WTC11 (cell line): ENCODE data around the gene TNFRSF19. TPM values are rescaled to one million over a fixed set of nuclear protein-coding genes. Genes with fewer than 3 reads are reported as not detected.

Source experiments
- ATAC-seq: fragments of 200-7000 bp; cut with Tn5 transposase; 2 replicates; pipeline ENCODE4 v1.10.0; 2021; ENCODE audit warnings: mild to moderate bottlenecking, moderate library complexity
- CTCF ChIA-PET: fragments of 300-600 bp; sonication (Branson Sonifier 250); formaldehyde crosslinking; loops from one replicate; lab custom pipeline; 2021; ENCODE audit warnings: antibody characterized with exemption; lab: Charles Lee
- POLR2A ChIA-PET: fragments of 350-600 bp; sonication (Branson Sonifier 250); formaldehyde crosslinking; loops from one replicate; lab custom pipeline; 2021; ENCODE audit warnings: antibody characterized with exemption; lab: Charles Lee
- DNase-seq: peaks from one replicate; pipeline ENCODE4 v3.0.0; 2021; ENCODE audit warnings: low spot score
- H3K27ac Mint-ChIP-seq: 2 replicates; pipeline ENCODE4 v1.8.0; 2021; ENCODE audit warnings: mixed read lengths
- H3K27me3 Mint-ChIP-seq: 2 replicates; pipeline ENCODE4 v1.8.0; 2021; ENCODE audit warnings: low read depth, mild to moderate bottlenecking, moderate library complexity, mixed read lengths
- H3K36me3 Mint-ChIP-seq: 2 replicates; pipeline ENCODE4 v1.8.0; 2021; ENCODE audit warnings: mixed read lengths
- H3K4me1 Mint-ChIP-seq: 2 replicates; pipeline ENCODE4 v1.8.0; 2022; ENCODE audit warnings: mixed read lengths
- H3K4me3 Mint-ChIP-seq: 2 replicates; pipeline ENCODE4 v1.8.0; 2021; ENCODE audit warnings: mild to moderate bottlenecking, moderate library complexity, mixed read lengths
- H3K9me3 Mint-ChIP-seq: 2 replicates; pipeline ENCODE4 v1.8.0; 2021; ENCODE audit warnings: mixed read lengths
- ATF3 ChIP-seq: sonication (generic); formaldehyde crosslinking; conservative IDR thresholded peaks from 2 replicates; pipeline ENCODE4 v1.8.1; 2022; ENCODE audit warnings: mild to moderate bottlenecking, missing genetic modification reagents
- CTCF ChIP-seq: fragments of 200-600 bp; IDR thresholded peaks from 2 replicates; pipeline ENCODE4 v1.8.0; 2022; ENCODE audit warnings: antibody characterized with exemption
- EMX1 ChIP-seq: fragments of 250-450 bp; sonication (Bioruptor Pico); IDR thresholded peaks from 2 replicates; pipeline ENCODE4 v1.8.0; 2021; ENCODE audit warnings: mild to moderate bottlenecking
- FOXK1 ChIP-seq: sonication (generic); formaldehyde crosslinking; IDR thresholded peaks from 2 replicates; pipeline ENCODE4 v1.8.0; 2022; ENCODE audit warnings: mild to moderate bottlenecking, moderate library complexity, missing genetic modification reagents
- FOXP4 ChIP-seq: sonication (generic); formaldehyde crosslinking; IDR thresholded peaks from 2 replicates; pipeline ENCODE4 v1.8.0; 2022; ENCODE audit warnings: mild to moderate bottlenecking, missing genetic modification reagents
- HMGA2 ChIP-seq: fragments of 250-450 bp; sonication (Bioruptor Pico); IDR thresholded peaks from 2 replicates; pipeline ENCODE4 v1.4.0; 2021; ENCODE audit warnings: mild to moderate bottlenecking, moderate library complexity
- KAT7 ChIP-seq: sonication (generic); formaldehyde crosslinking; IDR thresholded peaks from 2 replicates; pipeline ENCODE4 v1.8.1; 2023; ENCODE audit warnings: missing genetic modification reagents, mild to moderate bottlenecking, borderline replicate concordance
- MLX ChIP-seq: sonication (generic); formaldehyde crosslinking; IDR thresholded peaks from 2 replicates; pipeline ENCODE4 v1.8.1; 2023; ENCODE audit warnings: mild to moderate bottlenecking, missing genetic modification reagents, moderate library complexity
- MYBL2 ChIP-seq: sonication (generic); formaldehyde crosslinking; IDR thresholded peaks from 2 replicates; pipeline ENCODE4 v1.8.1; 2023; ENCODE audit warnings: mild to moderate bottlenecking, moderate library complexity, missing genetic modification reagents
- NFE2L1 ChIP-seq: sonication (generic); formaldehyde crosslinking; IDR thresholded peaks from 2 replicates; pipeline ENCODE4 v1.8.1; 2023; ENCODE audit warnings: missing genetic modification reagents
- NR1H2 ChIP-seq: sonication (generic); formaldehyde crosslinking; IDR thresholded peaks from 2 replicates; pipeline ENCODE4 v1.9.0; 2021; ENCODE audit warnings: mild to moderate bottlenecking, moderate library complexity, missing genetic modification reagents
- NR2C2 ChIP-seq: sonication (generic); formaldehyde crosslinking; IDR thresholded peaks from 2 replicates; pipeline ENCODE4 v1.8.0; 2022; ENCODE audit warnings: mild to moderate bottlenecking, missing genetic modification reagents
- PRDM15 ChIP-seq: sonication (generic); formaldehyde crosslinking; IDR thresholded peaks from 2 replicates; pipeline ENCODE4 v1.8.0; 2022; ENCODE audit warnings: missing genetic modification reagents
- PREB ChIP-seq: sonication (generic); formaldehyde crosslinking; IDR thresholded peaks from 2 replicates; pipeline ENCODE4 v1.8.1; 2022; ENCODE audit warnings: mild to moderate bottlenecking, missing genetic modification reagents, moderate library complexity, borderline replicate concordance
- PRRX2 ChIP-seq: fragments of 250-450 bp; sonication (Bioruptor Pico); IDR thresholded peaks from 2 replicates; pipeline ENCODE4 v1.8.0; 2021; ENCODE audit warnings: mild to moderate bottlenecking
- RORB ChIP-seq: fragments of 250-450 bp; sonication (Bioruptor Pico); IDR thresholded peaks from 2 replicates; pipeline ENCODE4 v1.9.0; 2021; ENCODE audit warnings: mild to moderate bottlenecking
- SMAD3 ChIP-seq: sonication (generic); formaldehyde crosslinking; IDR thresholded peaks from 2 replicates; pipeline ENCODE4 v1.8.0; 2022; ENCODE audit warnings: missing genetic modification reagents, mild to moderate bottlenecking, borderline replicate concordance
- SMAD4 ChIP-seq: sonication (generic); formaldehyde crosslinking; IDR thresholded peaks from 2 replicates; pipeline ENCODE4 v1.8.0; 2022; ENCODE audit warnings: mild to moderate bottlenecking, missing genetic modification reagents
- SP1 ChIP-seq: sonication (generic); formaldehyde crosslinking; conservative IDR thresholded peaks from 2 replicates; pipeline ENCODE4 v1.8.1; 2022; ENCODE audit warnings: missing genetic modification reagents
- TCF7 ChIP-seq: sonication (generic); formaldehyde crosslinking; IDR thresholded peaks from 2 replicates; pipeline ENCODE4 v1.8.0; 2022; ENCODE audit warnings: mild to moderate bottlenecking, low read depth, missing genetic modification reagents, moderate library complexity
- TP53 ChIP-seq: sonication (generic); formaldehyde crosslinking; IDR thresholded peaks from 2 replicates; pipeline ENCODE4 v1.8.1; 2023; ENCODE audit warnings: mild to moderate bottlenecking, missing genetic modification reagents
- ZNF121 ChIP-seq: sonication (generic); formaldehyde crosslinking; IDR thresholded peaks from 2 replicates; pipeline ENCODE4 v1.8.0; 2023; ENCODE audit warnings: missing genetic modification reagents
- ZNF416 ChIP-seq: fragments of 250-450 bp; sonication (Bioruptor Pico); IDR thresholded peaks from 2 replicates; pipeline ENCODE4 v1.9.0; 2021; ENCODE audit warnings: mild to moderate bottlenecking, inconsistent platforms
- ZNF532 ChIP-seq: fragments of 250-450 bp; sonication (Bioruptor Pico); IDR thresholded peaks from 2 replicates; pipeline ENCODE4 v1.9.0; 2021; ENCODE audit warnings: mild to moderate bottlenecking, borderline replicate concordance
- ZNF671 ChIP-seq: fragments of 250-450 bp; sonication (Bioruptor Pico); IDR thresholded peaks from 2 replicates; pipeline ENCODE4 v1.8.0; 2021; ENCODE audit warnings: mild to moderate bottlenecking
- total RNA-seq: library from RNA; stranded (reverse); gene quantifications from 3 replicates; pipeline ENCODE4 v1.2.3, GENCODE V29; 2021

Gene TNFRSF19
- total RNA-seq, 1 experiment from 2014 or later: 0.20 TPM

GRCh38 chr13:23683084-23683483 is 112.9 kb downstream of the TNFRSF19 start:
- no peak for TF ChIP-seq ZNF416 (CRISPR knock-in tag)
- TF ChIP-seq EMX1 (CRISPR knock-in tag): no peak
- TF ChIP-seq TCF7 (CRISPR knock-in tag): no peak
- no peak for TF ChIP-seq PREB (CRISPR knock-in tag)
- no peak for TF ChIP-seq ZNF121 (CRISPR knock-in tag)
- no peak for TF ChIP-seq PRDM15 (CRISPR knock-in tag)
- no peak for TF ChIP-seq SMAD4 (CRISPR knock-in tag)
- no peak for TF ChIP-seq ZNF671 (CRISPR knock-in tag)
- no peak for TF ChIP-seq MLX (CRISPR knock-in tag)
- TF ChIP-seq KAT7 (CRISPR knock-in tag): no peak
- TF ChIP-seq ATF3 (CRISPR knock-in tag): no peak
- TF ChIP-seq HMGA2 (CRISPR knock-in tag): no peak
- TF ChIP-seq RORB (CRISPR knock-in tag): no peak
- no peak for TF ChIP-seq SMAD3
- POLR2A ChIA-PET: no interaction called here
- peaks cover 72% of the 10 kb centered on the region for H3K9me3 Mint-ChIP-seq
- H3K36me3 Mint-ChIP-seq: peaks cover 44% of the 10 kb centered on the region
- DNase-seq: no peak
- no peak overlapping the region for H3K4me3 Mint-ChIP-seq
- peaks cover 4% of the 10 kb centered on the region; the same call in 1 of the 2 replicates for H3K4me1 Mint-ChIP-seq
- H3K27me3 Mint-ChIP-seq: no peaks in the 10 kb centered on the region; the same call in 1 of the 2 replicates
- H3K27ac Mint-ChIP-seq: no peak overlapping the region
- CTCF ChIA-PET: no interaction called here
- ATAC-seq: no peak

GRCh38 chr13:23684647-23685046 is 114.4 kb downstream of the TNFRSF19 start:
- no peaks in the 10 kb centered on the region; the same call in 1 of the 2 replicates for H3K27me3 Mint-ChIP-seq
- H3K36me3 Mint-ChIP-seq: peaks cover 31% of the 10 kb centered on the region
- H3K9me3 Mint-ChIP-seq: peaks cover 61% of the 10 kb centered on the region
- ChIA-PET POLR2A (no interaction called here), CTCF (no interaction called here)
- H3K27ac Mint-ChIP-seq: no peak overlapping the region
- ATAC-seq (no peak), DNase-seq (no peak)
- H3K4me1 Mint-ChIP-seq: peaks cover 4% of the 10 kb centered on the region; the same call in 1 of the 2 replicates
- H3K4me3 Mint-ChIP-seq: no peak overlapping the region
- TF ChIP-seq NFE2L1 (CRISPR knock-in tag) (no peak), ZNF532 (CRISPR knock-in tag) (no peak), PRRX2 (CRISPR knock-in tag) (no peak), MYBL2 (CRISPR knock-in tag) (no peak), TP53 (no peak), FOXK1 (CRISPR knock-in tag) (no peak), CTCF (no peak), FOXP4 (no peak), SP1 (no peak), NR1H2 (CRISPR knock-in tag) (no peak), NR2C2 (CRISPR knock-in tag) (no peak)
